DND-41 (cell line): Measurements from ENCODE around the gene LYST.

ENCODE experiments used
- ATAC-seq: fragments of 200-7000 bp; cut with Tn5 transposase; 3 replicates; pipeline ENCODE4 v1.9.1; 2021; ENCODE audit warnings: low read depth; ENCODE audit not compliant: insufficient read depth
- DNase-seq: peaks from one replicate; pipeline ENCODE4 v3.0.0-alpha.2; 2020
- H2AFZ ChIP-seq: 2 replicates; pipeline ENCODE4 v1.6.0; 2012; ENCODE audit warnings: low read depth, low read length
- H3K27ac ChIP-seq: 2 replicates; pipeline ENCODE4 v1.5.1; 2012; ENCODE audit warnings: low read length, inconsistent platforms
- H3K27me3 ChIP-seq: fragments of 200-600 bp; sonication (generic); 2 replicates; pipeline ENCODE4 v1.6.0; 2012; ENCODE audit warnings: low read length, mild to moderate bottlenecking, inconsistent platforms; ENCODE audit not compliant: insufficient read depth, poor library complexity
- H3K36me3 ChIP-seq: 2 replicates; pipeline ENCODE4 v1.5.1; 2012; ENCODE audit warnings: low read length, inconsistent platforms; ENCODE audit not compliant: insufficient read depth
- H3K4me1 ChIP-seq: 2 replicates; pipeline ENCODE4 v1.5.1; 2012; ENCODE audit warnings: mild to moderate bottlenecking, low read length; ENCODE audit not compliant: insufficient read depth
- H3K4me2 ChIP-seq: 2 replicates; pipeline ENCODE4 v1.6.0; 2012; ENCODE audit warnings: mild to moderate bottlenecking, moderate library complexity, low read length, inconsistent platforms; ENCODE audit not compliant: insufficient read depth
- H3K4me3 ChIP-seq, 2 experiments: fragments of 200-600 bp in 1 of 2; shearing (Covaris generic) in 1 of 2; 2 replicates each; pipeline ENCODE4 v1.5.1; 2012 to 2016; ENCODE audit warnings: inconsistent platforms in 2 of 2, low read length in 2 of 2, mild to moderate bottlenecking in 2 of 2, low read depth in 1 of 2, moderate library complexity in 1 of 2
- H3K79me2 ChIP-seq: 2 replicates; pipeline ENCODE4 v1.6.0; 2012; ENCODE audit warnings: low read length, inconsistent platforms; ENCODE audit not compliant: insufficient read depth
- H3K9ac ChIP-seq: 2 replicates; pipeline ENCODE4 v1.6.0; 2012; ENCODE audit warnings: low read depth, mild to moderate bottlenecking, inconsistent platforms, low read length, moderate library complexity
- H3K9me3 ChIP-seq: 2 replicates; pipeline ENCODE4 v1.5.1; 2012; ENCODE audit warnings: low read length, moderate library complexity, mild to moderate bottlenecking, inconsistent platforms; ENCODE audit not compliant: insufficient read depth, severe bottlenecking
- H4K20me1 ChIP-seq: 2 replicates; pipeline ENCODE4 v1.6.0; 2012; ENCODE audit warnings: low read length; ENCODE audit not compliant: insufficient read depth
- EZH2 ChIP-seq: IDR thresholded peaks from 3 replicates; pipeline ENCODE4 v1.6.1; 2012; ENCODE audit warnings: borderline replicate concordance, low read depth, mild to moderate bottlenecking, moderate library complexity, low read length, inconsistent platforms; ENCODE audit not compliant: severe bottlenecking
- TF ChIP-seq, protein P1 (sequence below): IDR thresholded peaks from 2 replicates; pipeline ENCODE4 v1.5.1; 2012; ENCODE audit warnings: borderline replicate concordance, low read length, moderate library complexity, mild to moderate bottlenecking; ENCODE audit not compliant: poor library complexity, severe bottlenecking; ENCODE audit errors: extremely low read depth

LYST gene

GRCh38 chr1:235865565-235866204 lies 1.0 kb downstream of the LYST start:
- TF ChIP-seq, protein P1, sequence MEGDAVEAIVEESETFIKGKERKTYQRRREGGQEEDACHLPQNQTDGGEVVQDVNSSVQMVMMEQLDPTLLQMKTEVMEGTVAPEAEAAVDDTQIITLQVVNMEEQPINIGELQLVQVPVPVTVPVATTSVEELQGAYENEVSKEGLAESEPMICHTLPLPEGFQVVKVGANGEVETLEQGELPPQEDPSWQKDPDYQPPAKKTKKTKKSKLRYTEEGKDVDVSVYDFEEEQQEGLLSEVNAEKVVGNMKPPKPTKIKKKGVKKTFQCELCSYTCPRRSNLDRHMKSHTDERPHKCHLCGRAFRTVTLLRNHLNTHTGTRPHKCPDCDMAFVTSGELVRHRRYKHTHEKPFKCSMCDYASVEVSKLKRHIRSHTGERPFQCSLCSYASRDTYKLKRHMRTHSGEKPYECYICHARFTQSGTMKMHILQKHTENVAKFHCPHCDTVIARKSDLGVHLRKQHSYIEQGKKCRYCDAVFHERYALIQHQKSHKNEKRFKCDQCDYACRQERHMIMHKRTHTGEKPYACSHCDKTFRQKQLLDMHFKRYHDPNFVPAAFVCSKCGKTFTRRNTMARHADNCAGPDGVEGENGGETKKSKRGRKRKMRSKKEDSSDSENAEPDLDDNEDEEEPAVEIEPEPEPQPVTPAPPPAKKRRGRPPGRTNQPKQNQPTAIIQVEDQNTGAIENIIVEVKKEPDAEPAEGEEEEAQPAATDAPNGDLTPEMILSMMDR = no peak
- TF ChIP-seq EZH2 = no peak
- Histone ChIP-seq H3K27ac (no peak overlapping the region), H3K79me2 (no peaks in the 10 kb centered on the region), H3K4me2 (peak overlapping the region; percentile 100), H3K4me1 (peaks cover 26% of the 10 kb centered on the region), H3K27me3 (peaks cover 30% of the 10 kb centered on the region), H3K9me3 (no peaks in the 10 kb centered on the region), H3K9ac (peak overlapping the region; percentile 68), H4K20me1 (no peaks in the 10 kb centered on the region; the same call in 1 of the 2 replicates), H2AFZ (peak overlapping the region; percentile 93), H3K4me3 (peak overlapping the region; percentile 63), H3K36me3 (no peaks in the 10 kb centered on the region)
- ATAC-seq (no peak), DNase-seq (no peak)

DNA sequence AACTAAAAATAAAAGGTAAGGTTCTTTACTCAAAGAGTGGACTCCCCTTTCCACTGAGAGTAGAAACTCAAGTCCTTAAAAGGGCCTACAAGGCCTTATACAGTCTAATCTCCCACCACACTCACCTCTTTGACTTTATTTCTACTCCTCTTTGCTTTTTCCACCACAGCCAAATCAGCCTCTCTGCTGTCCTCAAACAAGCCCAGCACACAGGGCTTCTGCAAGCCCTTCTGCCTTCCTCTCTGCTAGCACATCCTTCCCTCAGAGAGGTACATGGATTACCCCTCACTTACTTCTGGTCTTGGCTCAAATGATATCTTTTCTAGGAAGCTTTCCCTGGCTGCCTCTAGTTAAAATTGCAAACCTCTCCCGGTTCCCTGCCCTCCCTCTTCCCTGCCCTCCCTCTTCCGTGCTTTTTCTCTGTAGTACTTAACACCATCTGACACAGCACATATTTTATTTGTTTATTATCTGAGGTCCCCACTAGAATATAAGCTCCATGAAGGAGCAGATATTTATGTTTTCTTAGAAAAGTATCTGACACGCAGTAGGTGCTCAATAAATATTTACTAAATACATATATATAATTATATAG lies 1.7 kb downstream of the LYST start:
- H3K4me1 ChIP-seq = peaks cover 26% of the 10 kb centered on the region
- H3K9me3 ChIP-seq = no peaks in the 10 kb centered on the region
- no peak overlapping the region for H3K27ac ChIP-seq
- H3K9ac ChIP-seq = no peak overlapping the region
- no peak overlapping the region for H2AFZ ChIP-seq
- DNase-seq = no peak
- no peak overlapping the region; the same call in 1 of the 2 replicates for H3K4me2 ChIP-seq
- no peak overlapping the region for H3K4me3 ChIP-seq
- no peak for TF ChIP-seq EZH2
- no peaks in the 10 kb centered on the region; the same call in 1 of the 2 replicates for H4K20me1 ChIP-seq
- no peaks in the 10 kb centered on the region for H3K36me3 ChIP-seq
- no peaks in the 10 kb centered on the region for H3K79me2 ChIP-seq
- peaks cover 34% of the 10 kb centered on the region for H3K27me3 ChIP-seq
- no peak for ATAC-seq

DNA sequence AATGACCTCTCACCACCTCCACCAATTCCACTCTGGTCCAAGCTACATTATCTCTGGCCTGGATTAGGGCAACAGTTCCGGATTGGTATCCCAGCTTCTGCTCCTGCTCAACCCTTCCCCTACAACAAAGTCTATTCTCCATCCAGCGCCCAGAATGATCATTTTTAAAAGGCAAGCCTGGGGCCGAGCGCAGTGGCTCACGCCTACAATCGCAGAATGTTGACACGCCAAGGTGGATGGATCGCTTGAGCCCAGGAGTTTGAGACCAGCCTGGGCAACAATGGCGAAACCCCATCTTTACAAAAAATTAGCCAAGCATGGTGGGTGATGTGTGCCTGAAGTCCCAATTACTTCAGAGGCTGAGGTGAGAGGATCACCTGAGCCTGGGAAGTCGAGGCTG lies 2.2 kb downstream of the LYST start:
- no peak for TF ChIP-seq EZH2
- TF ChIP-seq, protein P1 = no peak
- H4K20me1 ChIP-seq = no peaks in the 10 kb centered on the region; the same call in 1 of the 2 replicates
- H2AFZ ChIP-seq = no peak overlapping the region
- H3K4me1 ChIP-seq = peaks cover 26% of the 10 kb centered on the region
- H3K9me3 ChIP-seq = no peaks in the 10 kb centered on the region
- DNase-seq (no peak), ATAC-seq (no peak)
- no peaks in the 10 kb centered on the region for H3K79me2 ChIP-seq
- no peak overlapping the region for H3K4me2 ChIP-seq
- no peak overlapping the region for H3K27ac ChIP-seq
- no peak overlapping the region for H3K4me3 ChIP-seq
- H3K27me3 ChIP-seq = peaks cover 32% of the 10 kb centered on the region
- H3K9ac ChIP-seq = no peak overlapping the region
- H3K36me3 ChIP-seq = no peaks in the 10 kb centered on the region

- H3K36me3 ChIP-seq = no peaks in the 10 kb centered on the region
- no peak for TF ChIP-seq EZH2
- TF ChIP-seq, protein P1 = no peak
- no peaks in the 10 kb centered on the region for H3K9me3 ChIP-seq
- no peak overlapping the region for H3K4me2 ChIP-seq
- H3K27ac ChIP-seq = no peak overlapping the region
- H2AFZ ChIP-seq = no peak overlapping the region
- H3K27me3 ChIP-seq = peaks cover 32% of the 10 kb centered on the region
- DNase-seq (no peak), ATAC-seq (no peak)
- H4K20me1 ChIP-seq = no peaks in the 10 kb centered on the region; the same call in 1 of the 2 replicates
- no peaks in the 10 kb centered on the region for H3K79me2 ChIP-seq
- no peak overlapping the region for H3K9ac ChIP-seq
- H3K4me1 ChIP-seq = peaks cover 26% of the 10 kb centered on the region
- no peak overlapping the region for H3K4me3 ChIP-seq
These were observed 3.0 kb downstream of the LYST start for GRCh38 chr1:235863699-235864093.
